Lung microvascular endothelial cell (primary cell): ENCODE data around the gene CMTM7. TPM values are rescaled to one million over a fixed set of nuclear protein-coding genes. Genes with fewer than 3 reads are reported as not detected.

Experiments used
- DNase-seq, 2 donors: peaks; one replicate each; pipeline versions ENCODE4 v3.0.0 to v3.0.0-alpha.2; 2010; ENCODE audit warnings: low read depth in 2 of 2
- total RNA-seq: library from RNA; depleted of rRNA; stranded (reverse); fragments of >200 nt; gene quantifications from 2 replicates; pipeline ENCODE4 v1.2.1, GENCODE V29; 2014

The CMTM7 gene
- total RNA-seq, 1 donor from 2014 or later, result 24.6 TPM

DNA sequence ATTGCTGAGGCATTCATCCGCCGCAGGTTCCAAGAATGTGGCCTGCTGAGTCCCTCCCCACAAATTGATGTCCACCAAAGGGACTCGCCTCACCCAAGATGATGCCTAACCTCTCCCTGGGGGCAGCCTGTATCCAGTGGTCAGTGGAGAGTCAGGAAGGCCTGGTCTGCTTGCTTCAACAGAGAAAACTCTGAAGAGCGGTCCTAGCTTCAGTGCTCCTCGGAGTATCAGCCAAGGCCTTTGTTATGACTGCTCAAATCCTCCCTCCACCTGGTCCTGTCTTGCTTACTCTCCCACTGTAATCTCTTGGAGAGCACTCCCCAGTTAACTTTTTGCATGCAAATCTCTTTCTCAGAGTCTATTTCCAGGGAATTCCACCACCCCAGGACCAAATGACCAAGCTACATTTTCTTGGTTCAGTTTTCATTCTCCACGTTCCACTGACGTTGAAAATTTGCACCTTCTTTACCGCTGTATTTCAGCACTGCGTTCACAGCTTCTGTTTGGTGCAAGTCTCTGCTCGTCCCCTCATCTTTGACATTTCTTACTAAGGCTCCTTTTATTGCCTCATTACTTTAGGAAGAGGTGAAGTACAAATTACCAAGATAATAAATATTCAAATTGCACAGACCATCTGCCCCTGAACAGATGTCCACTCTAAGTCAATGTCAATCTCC, 22.3 kb downstream of the CMTM7 start:
- DNase-seq, result no peak

DNA sequence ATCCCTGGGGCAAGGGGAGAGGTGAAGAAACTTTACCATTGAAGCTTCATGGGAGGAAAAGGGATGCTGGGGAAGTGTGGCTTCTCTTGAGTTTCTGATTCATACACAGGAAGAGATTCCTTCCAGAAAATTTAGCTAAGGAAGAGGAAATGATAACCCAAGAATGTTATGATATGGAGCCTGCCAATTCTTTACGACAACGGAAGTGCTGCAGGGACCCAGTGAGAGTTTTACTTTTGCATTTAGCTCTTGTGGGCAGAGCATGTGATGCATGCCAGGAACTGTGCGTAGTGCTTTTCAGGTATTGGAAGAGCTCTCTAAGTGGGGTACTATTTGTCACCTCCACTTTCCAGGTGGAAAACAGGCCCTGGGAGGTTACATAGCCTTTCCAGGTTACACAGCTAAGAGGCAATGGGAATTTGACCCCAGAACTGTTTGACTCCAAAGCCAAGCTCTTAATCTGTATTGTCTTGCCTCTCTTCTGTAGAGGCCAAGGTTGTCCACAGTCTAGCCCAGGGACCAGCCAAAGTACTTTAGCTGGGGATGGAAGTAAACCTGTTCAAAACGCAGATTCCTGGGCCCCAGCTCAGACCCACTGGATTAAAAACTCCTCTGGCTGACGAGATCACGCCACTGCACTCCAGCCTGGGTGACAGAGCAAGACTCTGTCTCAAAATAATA, 23.0 kb downstream of the CMTM7 start:
- DNase-seq, result peak; percentile 49 to 93

DNA sequence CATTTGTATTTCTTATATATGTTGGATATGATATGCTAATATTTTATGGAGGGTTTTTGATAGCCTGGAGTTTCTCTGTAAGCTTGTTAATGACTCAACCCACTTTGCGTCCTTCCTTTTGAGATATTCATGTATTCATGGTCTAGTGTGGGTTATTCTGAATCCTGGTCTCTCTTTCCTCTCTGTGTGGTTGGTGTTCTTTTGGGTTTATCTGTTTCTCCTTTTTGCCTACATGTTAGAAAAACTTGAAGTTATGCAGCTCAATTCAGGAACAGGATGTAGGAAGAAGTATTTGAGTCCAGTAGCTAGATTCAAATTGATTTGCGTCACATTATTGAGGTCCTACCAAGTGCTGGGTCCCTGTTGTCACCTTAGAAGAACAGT, 28.1 kb downstream of the CMTM7 start:
- DNase-seq, result peak in 1 of 2 donors; percentile 37

DNA sequence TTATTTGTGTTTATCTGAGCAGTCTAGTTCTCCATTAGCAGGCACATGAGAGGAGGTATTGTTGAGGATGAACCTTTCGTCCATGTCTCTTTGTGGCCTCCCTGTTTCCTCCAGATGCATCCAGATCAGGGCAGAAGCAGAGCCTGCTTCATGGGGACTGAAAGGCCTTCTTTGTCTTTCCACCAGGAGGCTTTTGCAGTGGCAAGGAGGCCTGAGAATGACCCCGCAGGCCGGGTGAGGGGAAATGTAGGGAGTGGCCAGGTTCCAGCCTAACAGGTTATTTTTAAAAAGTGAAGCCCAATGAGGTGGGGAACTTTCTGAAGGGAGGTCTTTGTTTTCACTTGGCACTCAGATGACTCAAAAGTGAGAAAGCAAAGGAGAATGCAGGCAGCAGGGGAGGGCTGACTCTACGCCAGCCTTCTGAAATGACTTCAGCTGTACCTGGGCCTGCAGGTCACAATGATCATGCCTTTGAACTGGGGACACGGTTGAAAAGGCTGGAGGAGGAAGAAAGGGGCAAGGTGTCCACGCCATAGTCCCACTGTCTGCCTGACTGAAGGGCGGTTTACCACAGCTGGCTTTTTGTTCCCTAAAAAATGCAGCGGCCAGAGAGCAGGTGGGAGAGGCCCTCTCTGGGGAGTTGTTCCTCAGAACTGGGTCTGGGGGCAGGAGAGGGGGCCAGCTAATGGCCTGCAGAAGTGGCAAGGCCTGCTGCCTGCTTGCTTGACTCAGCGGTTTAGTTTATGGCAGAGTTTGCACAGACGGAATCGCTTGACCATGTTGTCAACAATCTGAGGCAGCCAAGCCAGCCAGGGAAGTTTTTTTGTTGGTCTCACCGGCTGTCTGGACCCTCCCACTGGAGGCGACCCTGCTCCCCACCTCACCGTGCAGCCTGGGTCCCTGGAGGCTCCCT, 28.7 kb downstream of the CMTM7 start:
- DNase-seq, result peak; percentile 45 to 64

DNA sequence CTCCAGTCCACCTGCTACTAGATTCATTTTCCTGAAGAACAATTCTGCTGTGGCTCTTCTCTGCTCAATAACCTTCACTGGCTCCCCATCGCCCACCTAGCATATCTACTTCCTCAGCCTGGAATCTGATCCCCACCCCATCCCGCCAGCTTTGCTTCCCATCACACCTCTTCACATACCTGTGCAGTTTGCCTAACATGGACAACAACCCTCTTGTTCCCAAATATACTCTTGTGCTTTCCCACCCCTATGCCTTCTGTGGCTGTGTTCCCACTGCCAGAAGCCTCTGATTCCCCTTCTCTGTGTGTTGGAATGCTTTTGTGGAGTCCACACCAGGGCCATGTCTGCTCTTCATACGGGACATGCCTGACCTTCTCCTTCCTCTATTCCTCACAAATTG, 29.5 kb downstream of the CMTM7 start:
- DNase-seq, result no peak

DNA sequence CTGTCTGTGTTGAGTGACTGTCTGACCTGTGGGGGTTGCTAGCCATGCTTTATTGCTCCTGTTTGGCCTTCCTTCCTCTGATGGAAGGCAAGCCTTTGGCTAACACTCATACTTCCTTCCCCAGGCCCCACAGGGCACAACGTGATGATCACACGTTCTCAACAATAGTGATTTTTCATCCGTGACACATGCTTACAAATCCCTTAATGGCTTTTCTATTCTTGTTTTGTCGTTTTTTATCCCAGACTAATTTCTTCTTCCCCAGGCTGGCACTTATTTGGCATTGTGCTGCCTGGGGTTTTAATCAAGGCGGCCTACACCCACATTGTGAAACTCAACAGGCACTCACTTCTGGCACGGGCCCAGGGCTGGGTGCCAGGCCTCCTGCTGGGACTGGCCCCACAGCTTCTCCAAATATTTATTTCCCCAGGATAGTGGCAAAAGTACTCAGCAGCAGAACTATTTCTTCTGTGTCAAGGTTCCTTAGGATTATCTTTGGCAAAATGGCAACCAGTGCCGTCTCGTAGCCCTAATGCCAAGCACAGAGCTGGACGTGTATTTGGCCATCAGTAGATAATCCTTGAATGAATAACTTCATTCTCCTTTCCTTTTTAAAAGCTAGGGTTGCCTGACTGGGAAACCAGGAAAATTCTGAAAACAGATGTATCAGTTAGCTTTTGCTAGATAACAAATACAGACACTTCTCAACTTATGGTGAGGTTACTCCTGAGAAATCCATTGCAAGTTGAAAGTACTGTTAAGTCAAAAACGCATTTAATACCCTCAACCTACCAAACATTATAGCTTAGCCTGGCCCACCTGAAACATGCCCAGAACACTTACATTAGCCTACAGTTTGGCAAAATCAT, 30.6 kb downstream of the CMTM7 start:
- DNase-seq, result peak; percentile 96

DNA sequence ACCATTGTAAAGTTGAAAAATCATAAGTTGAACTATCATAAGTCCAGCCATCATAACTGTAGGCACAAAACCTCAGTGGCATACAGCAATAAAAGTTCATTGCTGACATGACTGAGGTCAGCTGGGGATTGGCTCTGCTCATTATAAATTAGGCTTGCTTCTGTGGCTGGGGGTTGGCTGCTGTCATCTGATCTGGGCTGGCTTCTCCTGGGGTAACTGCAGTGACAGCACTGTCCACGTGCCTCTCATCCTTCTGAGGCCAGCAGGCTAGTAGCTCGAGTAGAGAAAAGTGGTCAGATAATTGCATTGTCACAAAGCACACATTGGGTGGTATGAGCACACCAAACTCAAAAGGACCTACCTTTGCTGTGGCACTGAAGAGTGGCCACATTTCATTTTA, 31.3 kb downstream of the CMTM7 start:
- no peak for DNase-seq

DNA sequence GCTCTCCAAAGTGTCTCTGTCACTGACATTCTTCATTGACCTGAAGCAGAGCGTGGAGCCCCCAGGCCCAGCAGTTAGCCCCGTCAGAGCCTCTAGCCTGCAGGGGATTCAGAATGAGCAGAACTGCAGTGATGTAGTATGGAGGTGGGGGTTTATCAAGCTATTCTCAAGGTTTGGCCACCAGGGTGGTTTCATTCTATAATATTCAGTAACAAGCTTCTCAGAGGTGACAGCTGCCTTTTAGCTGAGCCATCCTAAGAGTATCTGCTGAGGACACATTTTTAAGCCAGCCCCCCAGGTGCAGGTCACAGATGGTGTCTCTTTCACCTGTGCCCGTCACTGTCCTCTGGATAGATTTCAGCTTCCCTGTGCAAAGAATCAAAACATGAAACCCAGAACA, 31.9 kb downstream of the CMTM7 start:
- DNase-seq, result no peak

DNA sequence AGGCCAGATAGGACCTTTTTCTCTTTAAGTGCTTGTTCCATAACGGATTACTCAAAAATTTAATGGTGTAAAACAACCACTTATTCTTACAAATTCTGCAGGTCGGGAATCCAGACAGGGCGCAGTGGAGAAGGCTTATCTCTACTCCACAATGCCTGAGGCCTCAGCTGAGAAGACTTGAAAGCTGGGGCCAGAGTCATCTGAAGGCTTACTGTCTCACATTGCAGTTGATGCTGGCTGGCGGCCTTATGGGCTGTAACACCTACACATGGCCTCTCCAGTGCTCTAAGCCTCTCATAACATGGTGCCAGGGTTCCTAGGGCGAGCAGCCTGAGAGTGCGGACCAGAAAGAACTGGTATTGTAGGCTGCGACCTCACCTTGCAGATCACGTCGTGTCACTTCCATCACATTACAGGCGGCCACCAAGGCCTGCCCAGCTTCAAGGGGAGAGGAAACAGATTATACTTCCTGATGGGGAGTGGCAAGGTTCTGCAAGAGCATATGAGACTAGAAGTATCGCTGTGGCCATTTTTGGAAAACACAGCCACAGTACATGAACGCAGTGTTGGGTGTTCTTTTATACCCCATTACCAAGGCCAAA, 32.4 kb downstream of the CMTM7 start:
- DNase-seq, result no peak

DNA sequence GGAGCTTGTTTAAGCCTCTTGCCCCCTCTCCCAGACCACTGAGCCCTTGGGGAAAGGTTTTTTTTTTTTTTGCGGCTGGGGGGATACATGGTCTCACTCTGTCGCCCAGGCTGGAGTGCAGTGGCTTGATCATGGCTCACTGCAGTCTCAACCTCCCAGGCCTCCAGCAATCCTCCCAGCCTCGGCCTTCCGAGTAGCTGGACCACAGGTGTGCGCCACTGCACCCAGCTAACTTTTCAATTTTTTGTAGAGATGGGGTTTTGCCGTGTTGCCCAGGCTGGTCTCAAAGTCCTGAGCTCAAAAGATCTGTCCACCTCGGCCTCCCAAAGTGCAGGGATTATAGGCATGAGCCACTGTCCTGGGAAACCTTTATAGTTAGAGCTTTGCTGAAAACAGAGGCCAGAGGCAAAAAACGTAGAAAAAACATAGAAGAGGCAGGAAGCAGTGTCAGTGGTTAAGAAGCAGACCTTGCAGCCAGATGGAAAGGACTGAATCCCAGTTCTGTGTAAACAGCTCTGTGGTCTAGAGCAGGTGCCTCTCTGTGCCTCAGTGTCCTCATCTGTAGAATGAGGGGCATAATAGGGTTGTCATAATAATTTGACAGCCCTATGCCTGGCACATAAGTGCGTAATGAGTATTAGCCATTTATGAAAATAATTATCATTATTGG, 33.1 kb downstream of the CMTM7 start:
- peak in 1 of 2 donors; percentile 30 for DNase-seq

DNA sequence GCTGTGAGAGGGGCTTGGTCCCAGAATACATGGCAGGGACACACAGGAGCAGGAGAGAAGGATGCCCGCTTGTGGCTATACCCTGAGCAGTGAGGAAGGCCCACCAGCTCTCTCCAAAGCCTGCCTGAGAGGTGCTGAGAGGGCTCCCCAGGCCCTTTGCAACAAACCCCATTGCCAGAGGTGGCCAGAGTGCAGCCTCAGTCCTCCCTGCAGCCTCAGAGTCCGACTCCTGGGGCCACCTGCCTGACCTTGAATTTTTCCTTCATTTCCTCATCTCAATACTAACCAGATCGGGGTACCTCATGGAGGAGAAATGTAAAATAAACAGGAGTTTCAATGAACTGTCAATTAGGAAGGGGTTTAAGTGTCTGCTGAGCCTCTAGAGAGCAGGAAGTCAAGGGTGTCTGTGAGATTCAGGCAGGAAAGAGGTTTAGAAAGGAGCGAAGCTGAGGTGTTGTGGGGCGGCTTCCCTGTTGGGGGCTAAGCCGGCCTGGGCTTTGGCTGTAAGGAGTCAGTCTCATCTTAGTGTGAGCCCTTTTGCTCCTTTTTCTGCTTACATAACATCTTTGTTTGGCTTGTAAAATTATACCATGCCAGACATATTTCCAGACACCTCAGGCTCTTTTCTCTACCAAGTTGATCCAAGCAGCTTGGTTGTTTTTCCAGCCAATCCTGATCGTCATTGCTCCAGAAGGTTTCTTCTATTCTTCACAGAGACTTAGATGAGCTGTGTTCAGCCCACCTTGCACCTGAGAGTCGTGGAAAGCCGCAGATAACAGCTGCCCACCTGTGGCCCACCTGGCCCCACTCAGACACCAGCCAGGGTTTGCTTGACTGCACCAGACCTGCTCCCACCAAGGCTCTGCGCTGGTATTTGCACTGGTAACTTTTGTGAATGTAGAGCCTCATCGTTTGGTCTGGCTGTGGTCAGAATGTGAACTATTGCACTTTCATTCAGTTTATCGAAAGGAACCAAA, 36.7 kb downstream of the CMTM7 start:
- DNase-seq, result no peak

DNA sequence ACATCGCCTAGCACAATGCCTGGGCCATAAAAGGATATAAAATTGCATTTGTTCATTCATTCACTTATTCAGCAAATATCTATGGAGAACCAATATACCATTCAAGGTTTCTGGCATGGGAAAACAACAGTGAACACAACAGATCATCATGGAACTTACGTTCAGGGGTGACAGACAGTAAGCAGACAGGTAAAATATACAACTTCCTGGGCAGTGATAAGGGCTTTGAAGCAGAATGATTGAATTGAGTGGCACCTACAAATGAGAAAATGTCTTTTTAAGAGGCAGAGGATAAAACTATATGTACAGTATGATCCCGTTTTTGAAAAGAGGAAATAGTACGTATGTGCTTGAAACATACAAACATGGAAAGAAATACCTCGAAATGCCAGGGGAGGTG, 39.2 kb downstream of the CMTM7 start:
- DNase-seq, result no peak

DNA sequence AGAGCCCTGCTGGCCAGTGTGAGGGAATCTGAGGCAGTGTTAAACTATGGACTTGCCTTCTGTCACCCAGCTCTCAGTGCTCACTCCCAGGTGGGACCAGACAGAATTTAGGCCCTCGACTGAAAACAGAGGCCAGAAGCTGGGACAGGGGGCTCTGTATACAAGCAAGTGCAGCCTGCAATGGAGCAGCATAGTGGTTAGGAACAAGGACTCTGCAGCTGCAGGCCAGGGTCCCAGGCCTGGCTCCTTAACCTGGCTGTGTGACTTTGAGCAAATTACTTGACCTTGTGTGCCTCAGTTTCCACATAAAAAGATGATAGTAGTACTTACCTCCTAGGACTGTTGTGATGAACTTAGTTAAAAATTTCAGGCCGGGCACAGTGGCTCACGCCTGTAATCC, 39.8 kb downstream of the CMTM7 start:
- DNase-seq, result no peak

DNA sequence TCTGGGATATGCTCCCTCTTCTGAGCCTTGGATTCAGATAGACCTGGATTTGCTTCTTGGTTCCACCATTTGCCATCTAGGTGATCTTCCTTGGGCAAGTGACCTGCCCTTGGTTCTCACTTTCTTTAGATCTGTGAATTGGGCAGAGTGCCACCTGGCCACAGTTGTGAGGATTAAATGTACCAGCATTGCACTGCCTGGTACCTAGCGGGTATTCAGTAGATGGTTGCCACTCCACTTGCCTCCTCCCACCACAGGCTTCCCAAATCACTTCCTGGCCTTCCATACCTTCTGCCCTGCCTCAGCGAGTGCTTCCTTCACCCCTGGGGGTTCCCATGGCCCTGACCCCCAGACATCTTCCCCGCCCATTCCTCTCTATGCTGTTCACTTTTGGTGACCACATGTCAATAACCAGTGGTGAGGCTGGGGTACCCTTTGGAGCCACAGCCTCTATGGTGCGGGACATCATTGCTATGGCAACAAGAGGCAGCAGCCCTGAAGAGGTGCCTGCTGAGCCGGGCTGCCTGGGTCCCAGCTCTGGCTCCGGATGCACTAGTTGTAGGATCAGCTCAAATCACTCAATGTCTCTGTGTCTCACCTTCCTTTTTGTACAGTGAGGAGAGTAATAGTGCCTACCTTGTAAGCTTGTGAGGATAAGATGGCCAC, 40.5 kb downstream of the CMTM7 start:
- no peak for DNase-seq

DNA sequence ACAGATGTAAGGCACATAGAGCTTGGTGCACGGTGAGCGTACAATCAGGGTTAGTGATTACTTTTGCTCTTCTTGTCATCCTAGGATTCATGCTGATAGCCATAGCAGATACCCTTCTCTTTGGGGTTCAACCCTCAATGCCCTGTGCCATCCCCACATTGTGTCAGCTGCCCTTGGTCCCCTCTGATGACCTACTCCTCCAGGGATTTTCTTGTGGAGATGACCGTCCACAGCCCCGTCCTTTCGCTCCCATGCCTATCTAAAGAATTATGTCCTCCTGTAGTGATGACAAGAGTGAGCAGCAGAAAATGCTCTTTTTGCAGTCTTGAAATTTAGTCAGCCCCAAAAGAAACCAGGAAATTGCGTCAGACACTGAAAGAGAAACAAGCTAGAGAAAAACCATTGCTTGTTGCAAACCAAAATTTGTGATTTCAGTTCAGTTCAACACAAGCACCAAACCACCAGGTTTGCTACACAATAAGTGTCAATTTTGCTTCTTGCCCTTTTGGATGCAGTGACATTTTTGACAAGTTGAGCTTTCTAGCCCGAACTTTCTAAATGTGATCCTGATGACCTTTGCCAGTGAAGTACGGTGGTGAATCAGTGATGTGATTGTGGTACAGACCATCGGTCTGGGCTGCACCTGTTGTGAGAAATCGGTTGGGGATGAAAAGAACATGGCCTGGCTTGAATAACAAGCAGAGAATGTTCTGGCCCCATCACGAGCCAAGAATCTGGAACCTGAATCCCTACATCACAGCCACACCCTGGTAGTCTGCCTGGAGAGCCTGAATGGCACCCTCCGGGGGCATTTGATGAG, 41.3 kb downstream of the CMTM7 start:
- no peak for DNase-seq

DNA sequence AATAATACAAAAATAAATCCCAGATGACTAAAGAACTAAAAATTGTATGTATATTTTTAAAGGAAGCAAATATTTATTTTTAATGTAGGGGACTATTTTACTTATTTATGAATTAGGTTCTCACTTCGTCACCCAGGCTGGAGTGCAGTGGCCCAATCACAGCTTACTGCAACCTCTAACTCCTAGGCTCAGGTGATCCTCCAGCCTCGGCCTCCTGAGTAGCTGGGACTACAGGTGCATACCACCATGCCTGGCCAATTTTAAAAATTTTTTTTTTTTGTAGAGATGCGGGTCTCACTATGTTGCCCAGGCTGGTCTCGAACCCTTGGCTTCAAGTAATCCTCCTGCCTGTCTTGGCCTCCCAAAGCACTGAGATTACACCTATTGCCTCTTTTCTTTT, 42.6 kb downstream of the CMTM7 start:
- DNase-seq, result no peak

DNA sequence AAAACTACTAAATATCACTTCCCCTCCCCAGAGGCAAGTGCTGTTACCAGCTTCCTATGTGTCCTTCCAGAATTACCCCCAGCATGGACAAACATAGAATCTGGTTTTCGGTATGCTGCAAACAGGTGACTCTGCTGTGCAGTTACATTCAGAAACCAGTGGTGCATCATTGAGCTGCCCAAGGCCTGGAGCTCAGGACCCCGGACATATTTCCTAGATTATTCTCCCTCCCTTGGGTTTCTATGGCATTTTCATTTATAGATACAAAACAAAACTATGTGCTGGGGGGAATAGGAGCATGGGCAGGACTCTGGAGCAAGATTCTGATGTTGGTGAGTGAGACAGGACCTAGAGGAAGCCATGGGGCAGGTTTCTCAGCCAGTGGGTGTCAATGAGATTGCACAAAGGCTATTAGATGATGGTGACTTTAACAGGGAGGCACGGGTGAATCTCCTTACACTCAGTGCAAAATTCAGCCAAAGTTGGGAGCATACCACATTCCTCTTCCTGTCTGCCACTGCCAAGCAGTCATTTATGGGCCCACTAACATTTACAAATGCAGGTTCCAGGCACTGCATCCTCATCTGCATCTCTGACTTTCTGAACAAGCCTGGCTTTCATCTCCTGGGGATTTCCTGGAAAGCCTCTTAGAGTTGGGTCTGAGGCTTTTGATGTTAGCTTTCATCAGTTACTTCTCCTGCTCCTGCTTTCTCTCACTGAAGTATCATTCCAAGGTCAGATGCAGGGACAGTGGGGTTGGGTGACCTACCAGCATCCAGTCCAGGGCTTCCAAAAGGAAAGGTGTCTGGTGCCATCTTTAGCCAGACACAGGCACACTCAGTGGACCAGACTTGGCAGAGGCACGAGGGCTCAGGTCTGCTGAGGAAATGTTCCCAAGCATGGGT, 44.5 kb downstream of the CMTM7 start:
- no peak for DNase-seq
